Mononuclear cell (primary cell): ENCODE results near the gene CERS4. TPM values are rescaled to one million over a fixed set of nuclear protein-coding genes. Genes with fewer than 3 reads are reported as not detected.
"Not testable (repeated sequence)": the region's sequence is repeated elsewhere in the genome, so short reads cannot be mapped to it uniquely, and the experiment has no call there.

ENCODE experiments used
- H3K27me3 ChIP-seq: 2 replicates; pipeline ENCODE4 v1.6.0; 2011; ENCODE audit warnings: low read length, control low read depth; ENCODE audit not compliant: insufficient read depth
- H3K4me1 ChIP-seq: 2 replicates; pipeline ENCODE4 v1.5.1; 2011; ENCODE audit warnings: mild to moderate bottlenecking, low read length, control low read depth; ENCODE audit not compliant: insufficient read depth
- H3K4me3 ChIP-seq: 2 replicates; pipeline ENCODE4 v1.5.1; 2011; ENCODE audit warnings: mild to moderate bottlenecking, low read length, moderate library complexity
- H3K9me3 ChIP-seq: 2 replicates; pipeline ENCODE4 v1.5.1; 2011; ENCODE audit warnings: low read depth, mild to moderate bottlenecking, control low read depth, low read length
- total RNA-seq: library from RNA; depleted of rRNA; stranded (reverse); fragments of >200 nt; gene quantifications from one replicate; pipeline ENCODE4 v1.2.3, GENCODE V29; 2012

CERS4 gene
- total RNA-seq, 1 donor: 13.1 TPM

DNA sequence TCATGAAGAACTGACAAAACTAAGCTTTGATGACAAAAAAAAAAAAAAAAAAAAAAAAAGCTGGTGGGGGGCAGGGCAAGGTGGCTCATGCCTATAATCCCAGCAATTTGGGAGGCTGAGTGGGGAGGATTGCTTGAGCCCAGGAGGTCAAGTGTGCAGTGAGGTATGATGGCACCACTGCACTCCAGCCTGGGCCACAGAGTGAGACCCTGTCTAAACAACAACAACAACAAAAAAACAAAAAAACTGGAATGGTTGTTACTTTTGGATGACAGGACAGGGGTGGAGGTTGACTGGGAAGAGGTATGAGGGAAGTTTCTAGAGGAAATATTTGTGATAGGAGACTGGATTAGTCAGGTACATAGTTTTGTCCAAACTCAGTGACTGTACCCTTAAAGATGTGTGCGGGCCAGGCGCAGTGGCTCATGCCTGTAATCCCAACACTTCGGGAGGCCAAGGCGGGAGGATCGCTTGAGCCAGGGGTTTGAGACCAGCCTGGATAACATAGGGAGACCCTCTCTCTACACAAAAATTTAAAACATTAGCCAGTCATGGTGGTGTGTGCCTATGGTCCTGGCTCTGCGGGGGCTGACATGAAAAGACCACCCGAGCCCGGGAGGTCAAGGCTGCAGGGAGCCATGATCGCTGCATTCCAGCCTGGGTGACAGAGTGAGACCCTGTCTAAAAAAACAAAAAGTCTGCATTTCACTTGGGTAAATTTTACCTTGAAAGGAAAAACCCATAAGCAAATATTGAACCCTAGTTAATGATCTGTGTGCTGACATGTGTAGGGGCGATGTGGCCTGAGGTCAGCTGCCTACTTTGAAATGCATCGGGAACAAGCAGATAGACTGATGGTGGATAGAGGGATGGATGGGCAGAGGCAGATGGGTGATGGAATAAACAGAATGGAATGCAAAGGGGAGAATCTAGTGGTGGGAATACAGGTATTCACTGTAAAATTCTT, 37.0 kb downstream of the CERS4 start:
- H3K4me3 ChIP-seq: no peak overlapping the region
- H3K9me3 ChIP-seq: no peaks in the 10 kb centered on the region
- no peaks in the 10 kb centered on the region for H3K27me3 ChIP-seq
- H3K4me1 ChIP-seq: peaks cover 23% of the 10 kb centered on the region

DNA sequence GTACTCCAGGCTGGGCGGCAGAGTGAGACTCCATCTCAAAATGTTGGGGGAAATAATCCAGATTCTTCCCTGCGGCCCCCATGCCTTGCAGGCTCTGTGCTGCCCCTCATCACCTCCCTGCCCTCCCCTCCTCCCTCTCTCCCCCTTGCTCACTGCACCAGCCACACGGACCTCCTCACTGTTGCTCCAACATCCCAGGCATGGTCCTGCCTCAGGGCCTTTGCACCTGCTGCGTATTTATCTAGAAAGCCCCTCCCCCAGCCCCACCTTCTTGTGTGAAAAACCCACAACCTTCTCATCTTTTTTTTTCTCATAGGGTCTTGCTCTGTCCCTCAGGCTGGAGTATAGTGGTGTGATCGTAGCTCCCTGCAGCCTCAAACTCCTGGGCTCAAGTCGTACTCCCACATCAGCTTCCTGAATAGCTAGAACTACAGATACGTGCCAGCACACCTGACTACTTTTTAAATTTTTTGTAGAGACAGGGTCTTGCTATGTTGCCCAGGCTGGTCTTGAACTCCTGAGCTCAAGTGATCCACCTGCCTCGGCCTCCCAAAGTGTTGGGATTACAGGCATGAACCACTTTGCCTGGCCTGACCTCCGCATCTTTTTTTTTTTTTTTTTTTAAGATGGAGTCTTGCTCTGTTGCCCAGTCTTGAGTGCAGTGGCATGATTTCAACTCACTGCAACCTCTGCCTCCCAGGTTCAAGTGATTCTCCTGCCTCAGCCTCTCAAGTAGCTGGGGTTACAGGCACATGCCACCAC, 38.1 kb downstream of the CERS4 start:
- H3K27me3 ChIP-seq, H3K9me3 ChIP-seq, H3K4me3 ChIP-seq: not testable (repeated sequence)
- peaks cover 11% of the 10 kb centered on the region for H3K4me1 ChIP-seq

GRCh38 chr19:8248348-8249328, 39.5 kb downstream of the CERS4 start:
- Histone ChIP-seq H3K4me1 (peaks cover 5% of the 10 kb centered on the region), H3K4me3 (no peak overlapping the region), H3K27me3 (no peaks in the 10 kb centered on the region), H3K9me3 (no peaks in the 10 kb centered on the region)

- Histone ChIP-seq H3K27me3 (no peaks in the 10 kb centered on the region), H3K4me3 (no peak overlapping the region), H3K4me1 (no peaks in the 10 kb centered on the region), H3K9me3 (no peaks in the 10 kb centered on the region)
These were observed 41.4 kb downstream of the CERS4 start for GRCh38 chr19:8250596-8250995.

GRCh38 chr19:8251025-8251472, 41.9 kb downstream of the CERS4 start:
- no peaks in the 10 kb centered on the region for H3K9me3 ChIP-seq
- no peaks in the 10 kb centered on the region for H3K4me1 ChIP-seq
- H3K4me3 ChIP-seq: no peak overlapping the region
- no peaks in the 10 kb centered on the region for H3K27me3 ChIP-seq

GRCh38 chr19:8252922-8253589, 43.9 kb downstream of the CERS4 start:
- Histone ChIP-seq H3K4me1 (no peaks in the 10 kb centered on the region), H3K9me3 (no peaks in the 10 kb centered on the region), H3K27me3 (no peaks in the 10 kb centered on the region), H3K4me3 (no peak overlapping the region)

- Histone ChIP-seq H3K4me3 (no peak overlapping the region), H3K4me1 (no peaks in the 10 kb centered on the region), H3K9me3 (no peaks in the 10 kb centered on the region), H3K27me3 (no peaks in the 10 kb centered on the region)
These were observed 44.5 kb downstream of the CERS4 start for GRCh38 chr19:8253678-8254077.

DNA sequence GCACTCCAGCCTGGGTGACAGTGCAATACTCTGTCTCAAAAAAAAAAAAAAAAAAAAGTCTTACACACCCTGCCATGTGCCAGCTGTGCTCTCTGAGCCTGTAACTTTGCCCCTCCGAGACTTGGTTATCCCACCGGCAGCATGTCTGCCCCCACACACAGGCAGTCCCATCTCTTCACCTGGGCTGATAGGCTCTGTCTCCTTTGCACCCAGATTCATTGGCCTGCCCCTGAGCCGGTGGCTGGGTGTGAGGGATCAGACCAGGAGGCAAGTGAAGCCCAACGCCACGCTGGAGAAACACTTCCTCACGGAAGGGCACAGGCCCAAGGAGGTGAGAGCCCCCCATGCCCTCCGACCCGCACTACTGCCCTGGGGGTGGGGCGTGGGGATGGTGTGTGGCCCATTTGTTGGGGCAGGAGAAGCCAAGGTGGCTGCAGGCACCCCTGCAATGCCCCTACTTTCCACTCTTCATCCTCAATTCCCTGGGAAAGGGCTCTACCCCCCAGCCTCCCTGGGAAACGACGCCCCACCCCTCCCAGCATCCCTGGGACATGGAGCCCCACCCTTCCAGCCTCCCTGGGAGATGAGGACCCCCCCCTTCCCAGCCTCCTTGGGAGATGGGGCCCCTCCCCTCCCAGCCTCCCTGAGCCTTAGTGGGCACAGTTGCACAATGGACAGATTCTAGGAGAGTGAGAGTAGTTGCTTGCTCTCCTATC, 45.3 kb downstream of the CERS4 start:
- no peaks in the 10 kb centered on the region for H3K27me3 ChIP-seq
- no peaks in the 10 kb centered on the region for H3K9me3 ChIP-seq
- H3K4me3 ChIP-seq: no peak overlapping the region
- H3K4me1 ChIP-seq: no peaks in the 10 kb centered on the region

DNA sequence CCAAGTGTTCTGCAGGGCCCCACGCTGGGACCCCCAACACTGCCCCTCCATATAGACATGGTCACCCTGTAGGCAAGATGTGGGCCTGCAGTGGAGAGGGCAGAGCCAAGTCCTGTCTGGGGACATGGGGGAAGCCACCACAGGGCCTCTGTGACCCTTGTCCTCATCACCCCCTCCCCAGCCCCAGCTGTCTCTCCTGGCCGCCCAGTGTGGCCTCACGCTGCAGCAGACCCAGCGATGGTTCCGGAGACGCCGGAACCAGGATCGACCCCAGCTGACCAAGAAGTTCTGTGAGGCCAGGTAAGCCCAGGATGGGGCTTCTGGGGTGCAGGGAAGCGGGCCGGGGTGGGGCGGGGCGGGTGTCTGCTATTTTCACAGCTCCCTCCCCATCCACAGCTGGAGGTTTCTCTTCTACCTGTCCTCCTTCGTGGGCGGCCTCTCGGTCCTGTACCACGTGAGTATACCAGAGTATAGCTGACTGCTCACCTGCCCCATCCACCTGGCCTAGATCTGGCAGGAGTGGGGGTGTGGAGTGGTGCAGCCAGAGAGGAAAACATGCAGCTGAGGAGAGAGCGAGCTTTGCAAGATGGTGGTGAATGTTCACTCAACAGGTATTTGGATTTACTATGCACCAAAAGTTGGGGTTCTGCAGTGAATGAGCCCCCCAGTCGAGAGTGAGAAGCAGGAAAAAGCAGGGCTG, 46.4 kb downstream of the CERS4 start:
- H3K27me3 ChIP-seq: no peaks in the 10 kb centered on the region
- no peaks in the 10 kb centered on the region for H3K9me3 ChIP-seq
- H3K4me3 ChIP-seq: no peak overlapping the region
- no peaks in the 10 kb centered on the region for H3K4me1 ChIP-seq

DNA sequence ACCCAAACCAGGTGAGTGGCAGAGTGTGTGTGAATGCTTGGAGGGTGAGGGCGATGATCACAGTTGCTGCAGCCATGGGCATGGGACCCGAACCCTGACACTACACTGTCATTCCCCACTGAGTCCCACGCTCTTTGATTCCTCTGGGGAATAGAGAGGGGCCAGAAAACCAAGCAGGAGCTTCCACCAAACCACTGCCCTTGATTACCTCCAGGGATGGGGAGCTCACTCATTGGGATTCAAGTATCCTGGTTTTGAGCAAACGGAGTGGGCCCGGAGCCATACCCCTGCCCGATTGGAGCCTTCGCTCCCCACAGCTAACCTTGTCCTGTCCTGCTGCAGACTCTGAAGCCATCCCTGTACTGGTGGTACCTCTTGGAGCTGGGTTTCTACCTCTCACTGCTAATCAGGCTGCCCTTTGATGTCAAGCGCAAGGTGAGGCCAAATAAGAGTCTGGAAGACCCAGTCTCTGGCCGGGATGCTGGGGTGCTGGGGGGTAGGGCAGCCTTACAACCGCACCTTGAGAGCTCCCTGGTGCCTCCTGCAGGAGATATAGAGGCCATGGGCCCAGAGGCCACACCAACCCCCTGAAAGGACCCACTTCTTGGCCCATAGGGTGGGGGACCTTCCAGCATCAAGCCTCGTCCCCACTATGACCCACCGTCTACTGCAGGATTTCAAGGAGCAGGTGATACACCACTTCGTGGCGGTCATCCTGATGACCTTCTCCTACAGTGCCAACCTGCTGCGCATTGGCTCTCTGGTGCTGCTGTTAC, 47.3 kb downstream of the CERS4 start:
- Histone ChIP-seq H3K9me3 (no peaks in the 10 kb centered on the region), H3K4me3 (no peak overlapping the region), H3K4me1 (no peaks in the 10 kb centered on the region), H3K27me3 (no peaks in the 10 kb centered on the region)

DNA sequence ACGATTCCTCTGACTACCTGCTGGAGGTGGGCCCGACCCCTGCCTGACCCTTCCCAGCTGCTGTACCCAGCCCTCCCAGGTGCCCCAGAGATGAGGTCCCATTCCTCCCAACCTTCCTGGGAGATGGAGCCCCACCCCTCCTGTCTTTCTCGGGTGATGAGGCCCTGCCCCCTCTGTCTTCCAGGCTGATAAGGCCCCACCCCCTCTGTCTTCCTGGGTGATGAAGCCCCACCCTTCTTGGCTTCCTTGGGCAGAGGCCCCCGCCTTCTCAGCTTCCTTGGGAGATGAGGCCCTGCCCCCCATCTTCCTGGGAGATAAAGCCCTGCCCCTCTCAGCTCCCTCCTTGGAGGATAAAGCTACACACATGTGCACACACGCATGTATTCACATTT, 47.9 kb downstream of the CERS4 start:
- Histone ChIP-seq H3K9me3 (no peaks in the 10 kb centered on the region), H3K4me1 (no peaks in the 10 kb centered on the region), H3K27me3 (no peaks in the 10 kb centered on the region), H3K4me3 (no peak overlapping the region)

- no peaks in the 10 kb centered on the region for H3K27me3 ChIP-seq
- no peak overlapping the region for H3K4me3 ChIP-seq
- no peaks in the 10 kb centered on the region for H3K4me1 ChIP-seq
- H3K9me3 ChIP-seq: no peaks in the 10 kb centered on the region
These were observed 50.2 kb downstream of the CERS4 start for GRCh38 chr19:8259142-8259921.
